HG02588 (cell line): Measurements from ENCODE around the gene ZNF385B.

ENCODE experiments used
- ATAC-seq: cut with Tn5 transposase; IDR thresholded peaks from one replicate; pipeline ENCODE4 v1.9.1; 2021; ENCODE audit warnings: mild to moderate bottlenecking, moderate library complexity; ENCODE audit not compliant: unreplicated experiment

ZNF385B gene

DNA sequence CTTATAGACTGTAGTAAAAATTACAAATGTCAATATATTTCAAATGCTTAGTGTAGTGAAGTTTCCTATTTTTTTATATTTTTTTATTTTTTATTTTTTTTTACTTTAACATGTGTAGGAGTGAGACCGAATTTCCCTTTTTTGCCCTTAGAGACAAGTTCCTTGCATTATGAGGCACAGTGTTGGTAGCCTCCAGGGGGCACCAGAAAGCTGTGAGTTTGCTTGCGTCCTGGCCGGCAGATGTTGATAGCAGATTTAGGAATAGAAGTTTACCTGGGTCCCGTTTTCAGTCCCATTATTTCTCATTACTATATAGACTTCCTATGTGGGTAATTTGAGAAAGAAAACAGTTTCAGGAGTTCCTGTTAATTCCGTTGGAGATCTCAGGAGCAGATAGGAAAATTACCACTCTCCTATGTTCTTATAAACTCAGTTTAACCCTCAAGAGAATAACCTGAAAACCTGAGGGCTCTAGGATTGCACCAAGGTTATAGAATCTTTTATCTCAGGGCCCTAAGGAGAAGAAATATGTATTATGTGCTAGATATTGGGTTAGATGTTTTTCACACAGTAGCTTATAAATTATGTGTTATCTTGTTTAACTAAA is 439.3 kb downstream of the ZNF385B start:
- peak; percentile 89 for ATAC-seq

DNA sequence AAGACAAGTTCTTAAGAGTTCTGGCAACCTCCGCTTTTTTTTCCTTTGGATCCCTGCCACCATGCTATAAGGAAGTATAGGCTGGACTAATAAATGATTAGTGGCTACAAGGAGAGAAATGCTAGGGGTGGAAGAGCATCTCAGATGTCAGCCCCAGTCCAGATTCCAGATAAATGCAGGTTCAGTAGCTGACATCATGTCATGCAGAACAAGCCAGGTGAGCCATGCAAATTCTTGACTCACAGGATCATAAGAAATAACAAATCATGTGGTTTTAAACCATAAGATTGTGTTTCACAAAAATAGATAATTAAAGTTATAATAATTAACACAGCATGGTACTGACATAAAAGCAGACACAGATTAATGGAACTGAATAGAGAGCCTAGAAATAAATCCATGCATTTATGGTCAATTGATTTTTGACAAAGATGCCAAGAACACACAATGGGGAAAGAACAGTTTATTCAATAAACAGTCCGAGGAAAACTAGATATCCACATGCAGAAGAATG is 443.9 kb downstream of the ZNF385B start:
- no peak for ATAC-seq

- ATAC-seq: no peak
Observed at GRCh38 chr2:179412112-179412511, 449.3 kb downstream of the ZNF385B start.

DNA sequence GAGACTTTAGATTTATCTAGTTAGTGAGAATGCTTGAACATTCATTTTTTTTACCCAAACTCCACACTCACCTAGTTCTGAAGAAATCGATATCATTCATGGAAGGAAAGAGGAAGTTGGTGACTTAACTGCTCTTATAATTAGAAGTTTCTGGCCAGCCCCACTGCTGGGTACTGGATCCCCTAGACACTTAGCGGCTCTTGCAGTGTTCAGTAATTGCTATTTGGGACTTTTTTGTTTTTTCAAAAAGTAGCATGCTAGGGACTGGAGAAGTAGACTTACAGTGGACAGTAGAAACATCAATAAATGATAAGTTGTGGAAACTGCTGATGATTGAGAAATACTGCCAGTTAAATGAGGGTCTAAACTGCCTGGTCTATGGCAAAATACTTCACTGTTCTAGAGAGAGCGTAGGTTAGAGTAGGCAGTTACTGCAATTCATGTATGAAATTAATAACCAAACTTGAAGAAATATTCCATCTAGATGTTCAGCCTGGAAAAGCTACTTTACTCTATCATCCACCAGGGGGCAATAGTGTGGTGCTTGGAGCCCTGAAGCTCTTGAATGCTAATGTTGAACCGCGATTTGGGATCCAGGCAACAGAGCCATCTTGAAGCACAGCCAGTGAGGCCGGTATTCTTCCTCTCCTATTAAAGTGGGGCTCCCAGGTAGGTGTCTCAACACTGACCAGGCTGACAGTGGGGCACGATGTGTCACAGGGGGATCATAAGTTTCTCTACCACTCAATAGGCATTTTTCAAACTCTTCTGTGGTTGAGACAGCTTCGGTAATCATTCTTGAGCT is 450.7 kb downstream of the ZNF385B start:
- ATAC-seq: peak; percentile 69

GRCh38 chr2:179403624-179404023 is 457.8 kb downstream of the ZNF385B start:
- ATAC-seq: no peak

GRCh38 chr2:179393481-179393880 is 467.9 kb downstream of the ZNF385B start:
- ATAC-seq: no peak
